SKM-1 (cell line): ENCODE data around the gene EVI5L.
"Not testable (repeated sequence)": the region's sequence is repeated elsewhere in the genome, so short reads cannot be mapped to it uniquely, and the experiment has no call there.

ENCODE experiments used
- DNase-seq: peaks from one replicate; lab custom pipeline; 2025; ENCODE audit not compliant: unreplicated experiment; lab: John Stamatoyannopoulos, UW

Gene EVI5L

GRCh38 chr19:7816040-7816439 lies 14.0 kb upstream of the EVI5L start:
- DNase-seq = not testable (repeated sequence)

- DNase-seq = peak; percentile 15
Observed at GRCh38 chr19:7817801-7818200, 12.2 kb upstream of the EVI5L start.

- no peak for DNase-seq
Observed at GRCh38 chr19:7818806-7819205, 11.2 kb upstream of the EVI5L start.

- no peak for DNase-seq
Observed at GRCh38 chr19:7819337-7819736, 10.7 kb upstream of the EVI5L start.

GRCh38 chr19:7820588-7820987 lies 9.4 kb upstream of the EVI5L start:
- DNase-seq = no peak

GRCh38 chr19:7822910-7823515 lies 7.0 kb upstream of the EVI5L start:
- DNase-seq = no peak

- DNase-seq = no peak
Observed at GRCh38 chr19:7823686-7824301, 6.2 kb upstream of the EVI5L start.

- DNase-seq = no peak
Observed at GRCh38 chr19:7829166-7829520, 875 bp upstream of the EVI5L start.

GRCh38 chr19:7830272-7830771 lies 304 bp downstream of the EVI5L start:
- no peak for DNase-seq

GRCh38 chr19:7830823-7831222 lies 805 bp downstream of the EVI5L start:
- no peak for DNase-seq

- DNase-seq = no peak
Observed at GRCh38 chr19:7831452-7831851, 1.4 kb downstream of the EVI5L start.

- DNase-seq = no peak
Observed at GRCh38 chr19:7832009-7832408, 2.0 kb downstream of the EVI5L start.

GRCh38 chr19:7832781-7833180 lies 2.8 kb downstream of the EVI5L start:
- DNase-seq = no peak

GRCh38 chr19:7833225-7834099 lies 3.4 kb downstream of the EVI5L start:
- DNase-seq = no peak

GRCh38 chr19:7839476-7839875 lies 9.5 kb downstream of the EVI5L start:
- DNase-seq = no peak

GRCh38 chr19:7840629-7841028 lies 10.6 kb downstream of the EVI5L start:
- DNase-seq = no peak

- no peak for DNase-seq
Observed at GRCh38 chr19:7841751-7842660, 12.0 kb downstream of the EVI5L start.

- no peak for DNase-seq
Observed at GRCh38 chr19:7842661-7843294, 12.8 kb downstream of the EVI5L start.

- no peak for DNase-seq
Observed at GRCh38 chr19:7843521-7843920, 13.5 kb downstream of the EVI5L start.

- DNase-seq = no peak
Observed at GRCh38 chr19:7844405-7844804, 14.4 kb downstream of the EVI5L start.

- no peak for DNase-seq
Observed at GRCh38 chr19:7844951-7845350, 14.9 kb downstream of the EVI5L start.
